IPS DF 4.7 (cell line): ENCODE data around the gene CCDC6.
"Not testable (repeated sequence)": the region's sequence is repeated elsewhere in the genome, so short reads cannot be mapped to it uniquely, and the experiment has no call there.

Experiments used
- DNase-seq: peaks from one replicate; pipeline ENCODE4 v3.0.0-alpha.2; 2013; ENCODE audit warnings: low spot score; ENCODE audit errors: extremely low read depth

Gene CCDC6

DNA sequence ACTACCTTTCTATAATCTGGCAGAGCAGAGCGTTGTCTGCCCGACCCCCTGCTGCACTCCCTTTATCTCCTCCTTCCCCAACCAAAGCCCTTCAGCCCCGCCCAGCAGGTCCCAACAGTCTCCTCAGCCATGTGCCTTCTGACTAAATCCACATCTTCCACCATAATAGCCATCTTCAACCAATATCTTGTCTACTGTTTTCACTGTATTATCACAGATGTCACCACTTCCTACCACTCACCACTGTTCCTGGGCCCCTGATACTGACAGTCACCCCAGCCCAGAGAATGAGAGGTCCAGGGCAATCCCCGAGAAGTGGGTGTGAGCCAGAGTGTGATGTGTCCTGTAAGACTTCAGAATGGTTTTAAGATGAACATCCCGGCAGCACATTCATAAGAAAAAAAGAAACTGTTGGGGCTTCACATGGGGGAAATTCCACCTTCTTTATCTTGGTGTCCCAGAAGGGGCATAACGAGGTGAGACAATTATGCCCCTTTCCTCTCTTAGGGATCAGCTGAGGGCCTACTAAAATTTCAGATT lies 25.3 kb downstream of the CCDC6 start:
- no peak for DNase-seq

DNA sequence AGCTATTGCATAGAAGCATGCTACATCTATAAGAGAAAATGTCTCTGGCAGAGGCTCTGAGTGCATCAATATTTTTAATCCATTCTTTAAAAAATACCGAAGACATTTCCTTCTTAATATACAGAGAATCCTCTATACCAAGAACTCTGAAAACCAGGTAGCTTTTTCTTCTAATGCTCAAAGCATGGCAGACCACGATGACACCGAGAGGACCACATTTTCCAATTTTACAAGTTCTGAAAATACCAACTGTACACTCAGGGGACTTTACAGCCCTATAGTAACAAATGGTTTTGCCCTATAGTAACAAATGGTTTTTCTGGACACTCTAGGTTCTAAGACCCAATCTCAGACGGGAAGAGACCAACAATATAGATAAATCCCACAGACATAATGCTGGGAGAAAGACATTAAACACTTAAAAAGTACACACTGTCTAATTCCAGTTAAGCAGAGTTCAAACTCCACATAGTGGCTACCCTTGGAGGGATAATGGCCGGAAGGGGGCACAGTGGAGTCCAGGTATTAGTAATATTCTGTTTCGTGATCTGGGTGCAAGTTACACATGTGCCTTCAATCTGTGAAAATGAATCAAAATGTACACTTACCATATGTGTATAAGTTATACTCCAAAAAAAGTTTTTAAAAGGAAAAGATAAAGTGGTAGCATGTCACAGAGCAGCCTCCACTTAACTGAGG lies 26.2 kb downstream of the CCDC6 start:
- DNase-seq: no peak

DNA sequence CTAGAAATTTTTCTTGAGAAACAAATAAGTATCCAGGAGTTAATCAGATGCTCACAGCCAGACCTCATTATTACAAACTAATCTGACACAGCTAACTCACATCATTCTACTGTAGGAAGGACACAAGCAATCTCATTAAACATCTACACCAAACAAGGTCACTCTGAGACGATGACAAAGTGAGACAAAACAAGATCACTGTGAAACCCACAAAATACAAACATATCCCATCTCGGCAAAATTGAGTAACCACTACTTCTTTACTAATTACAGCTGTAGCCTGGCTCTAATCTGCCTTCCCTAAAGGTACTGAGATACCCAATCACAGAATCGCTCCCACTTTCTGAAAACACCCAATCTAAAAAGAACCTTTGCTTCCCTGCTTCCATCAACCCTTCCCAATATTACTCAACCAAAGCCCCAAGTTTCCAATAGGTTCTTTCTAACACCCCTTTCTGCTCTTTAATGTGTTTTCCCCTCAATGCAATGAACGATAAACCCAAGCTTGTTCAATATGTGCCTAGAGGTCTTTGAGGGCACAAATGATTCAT lies 26.9 kb downstream of the CCDC6 start:
- no peak for DNase-seq

DNA sequence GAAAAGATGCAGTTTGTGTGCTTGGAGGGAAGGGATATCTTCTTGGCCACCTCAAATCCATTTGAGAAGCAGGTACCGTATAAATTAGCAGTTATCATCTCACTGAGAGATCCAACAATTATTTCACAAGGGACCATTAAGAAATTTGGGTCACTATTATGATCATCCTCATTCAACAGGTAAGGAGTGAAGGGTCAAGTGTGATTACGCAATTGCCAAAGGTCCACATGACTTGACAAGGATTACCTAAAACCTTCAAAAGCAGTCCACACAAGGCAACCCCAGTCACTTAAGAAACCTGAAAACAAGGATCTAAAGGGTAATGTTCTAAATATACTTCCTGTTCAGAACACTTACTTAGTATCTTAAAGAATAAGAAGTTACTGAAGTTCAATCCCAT lies 27.4 kb downstream of the CCDC6 start:
- no peak for DNase-seq

DNA sequence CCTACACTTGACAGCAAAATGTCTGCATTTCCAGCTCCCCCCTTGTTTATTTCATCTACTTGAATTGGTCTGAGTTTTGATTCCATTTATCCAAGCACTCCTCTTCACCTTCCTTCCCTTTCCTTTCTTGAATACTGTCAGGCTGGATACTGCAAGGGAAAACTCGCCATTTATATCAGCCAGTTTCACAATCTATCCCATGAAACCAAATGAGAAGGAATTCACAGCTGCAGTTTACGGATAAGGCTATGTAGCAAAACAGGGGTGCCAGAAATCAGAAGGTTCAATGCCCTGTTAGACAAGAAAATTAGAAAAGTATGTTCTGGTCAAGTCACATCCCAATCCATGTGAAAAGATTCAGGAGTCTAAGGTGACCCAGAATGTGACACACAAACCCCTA lies 28.1 kb downstream of the CCDC6 start:
- DNase-seq: no peak

DNA sequence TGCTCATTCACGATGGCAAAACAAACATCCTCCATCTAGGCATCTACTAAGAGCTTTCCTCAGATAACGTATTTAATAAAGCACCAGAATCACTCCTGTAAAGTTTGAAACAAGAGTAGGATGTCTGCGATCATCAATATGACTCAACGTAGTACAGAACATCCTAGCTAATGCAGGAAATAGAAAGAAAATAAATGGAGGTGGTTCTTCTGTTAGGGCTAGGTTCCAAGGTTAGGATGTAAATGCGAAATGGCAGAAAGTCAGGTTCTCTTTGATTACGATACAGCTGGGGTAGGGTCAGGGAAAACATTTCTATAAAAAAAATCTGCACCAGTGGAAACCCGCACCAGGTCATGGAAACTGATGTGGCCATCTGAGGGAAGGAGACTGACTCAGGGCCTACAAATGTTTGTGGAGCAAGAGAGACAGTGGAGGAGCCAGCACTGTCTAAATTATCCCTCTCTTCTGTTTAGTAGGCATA lies 29.1 kb downstream of the CCDC6 start:
- no peak for DNase-seq

DNA sequence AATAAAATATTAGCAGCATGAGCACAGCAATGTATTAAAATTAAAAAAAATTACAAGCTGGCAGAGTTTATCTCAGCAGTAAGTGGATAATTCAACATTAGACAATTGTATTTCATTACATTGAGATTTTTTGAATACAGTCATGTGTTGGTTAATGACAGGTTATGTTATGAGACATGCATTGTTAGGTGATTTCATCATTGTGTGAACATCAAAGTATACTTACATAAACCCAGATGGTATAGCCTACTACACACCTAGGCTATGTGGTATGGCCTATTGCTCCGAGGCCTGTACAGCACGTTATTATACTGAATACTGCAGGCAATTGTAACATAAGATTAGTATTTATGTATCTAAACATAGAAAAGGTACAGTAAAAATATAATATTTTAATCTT lies 29.7 kb downstream of the CCDC6 start:
- no peak for DNase-seq

DNA sequence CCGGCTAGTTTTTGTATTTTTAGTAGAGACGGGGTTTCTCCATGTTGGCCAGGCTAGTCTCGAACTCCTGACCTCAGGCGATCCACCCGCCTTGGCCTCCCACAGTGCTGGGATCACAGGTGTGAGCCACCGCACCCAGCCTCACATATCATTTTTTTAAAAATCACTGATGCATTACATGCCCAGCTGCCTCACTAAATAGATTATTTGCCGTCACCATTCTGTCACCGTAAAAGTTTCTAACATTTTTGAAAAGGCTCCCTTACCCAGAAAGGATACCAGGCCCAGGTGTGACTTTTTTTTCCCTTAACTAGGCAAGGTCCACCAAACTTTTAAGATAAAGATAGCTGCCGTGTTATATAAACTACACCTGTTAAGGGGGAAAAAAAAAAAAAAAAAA lies 30.1 kb downstream of the CCDC6 start:
- DNase-seq: not testable (repeated sequence)

DNA sequence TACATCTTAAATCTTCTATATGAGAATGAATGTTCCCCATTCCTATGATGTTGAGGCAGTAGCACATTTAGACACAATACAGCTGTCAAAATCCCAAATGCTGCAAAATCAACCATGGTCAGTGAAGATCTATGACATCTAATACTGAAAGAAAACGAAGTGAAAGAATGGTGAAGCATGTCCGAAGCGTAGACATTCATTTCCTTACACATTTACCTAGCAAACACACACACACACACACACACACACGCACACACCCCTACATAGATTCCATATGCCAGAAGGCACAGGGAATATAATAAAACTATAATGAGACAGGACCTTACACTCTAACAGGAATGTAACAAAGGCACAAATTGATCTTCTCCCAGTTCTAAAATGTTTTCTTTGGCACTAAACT lies 32.5 kb downstream of the CCDC6 start:
- no peak for DNase-seq

DNA sequence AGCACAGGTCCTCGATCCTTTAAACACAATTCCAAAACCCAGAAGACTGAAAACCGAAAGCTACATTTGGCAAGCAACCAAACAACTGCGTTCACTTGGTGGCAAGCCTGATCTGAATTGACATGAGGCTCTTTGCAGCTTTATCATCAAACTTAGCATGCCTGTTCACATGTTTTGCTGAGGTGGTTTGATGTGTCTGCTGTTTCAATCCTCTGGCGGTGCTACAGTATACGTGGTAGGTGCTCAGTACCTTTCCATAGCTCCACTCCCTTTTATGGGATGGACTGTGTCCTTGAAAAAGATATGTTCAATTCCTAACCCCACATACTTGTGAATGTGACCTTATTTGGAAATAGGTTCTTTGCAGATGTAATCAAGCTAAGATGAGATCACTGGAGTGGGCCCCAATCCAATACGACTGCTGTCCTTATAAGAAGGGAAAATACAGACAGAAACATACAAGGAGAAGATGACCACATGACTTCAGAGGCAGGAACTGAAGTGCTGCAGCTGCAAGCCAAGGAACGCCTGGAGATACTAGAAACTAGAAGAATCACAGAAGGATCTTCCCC lies 33.4 kb downstream of the CCDC6 start:
- no peak for DNase-seq

DNA sequence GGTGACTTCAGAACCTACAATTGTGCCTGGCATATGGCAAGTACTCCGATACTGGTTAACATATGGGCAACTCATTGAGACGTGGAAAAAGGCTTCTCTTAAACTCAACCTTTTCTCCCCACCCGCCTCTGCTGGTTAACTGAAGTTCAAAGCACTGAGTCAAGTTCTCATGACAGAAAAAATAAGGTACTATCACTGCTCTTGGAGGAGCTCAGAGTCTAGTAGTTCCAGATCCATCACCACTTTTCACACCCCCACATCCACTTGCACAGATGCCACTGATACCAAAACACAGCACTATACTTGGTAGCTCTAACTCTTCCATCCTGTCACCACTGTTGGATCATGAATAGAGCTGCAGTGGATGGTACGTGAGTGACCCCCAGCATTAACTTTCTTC lies 36.2 kb downstream of the CCDC6 start:
- no peak for DNase-seq

DNA sequence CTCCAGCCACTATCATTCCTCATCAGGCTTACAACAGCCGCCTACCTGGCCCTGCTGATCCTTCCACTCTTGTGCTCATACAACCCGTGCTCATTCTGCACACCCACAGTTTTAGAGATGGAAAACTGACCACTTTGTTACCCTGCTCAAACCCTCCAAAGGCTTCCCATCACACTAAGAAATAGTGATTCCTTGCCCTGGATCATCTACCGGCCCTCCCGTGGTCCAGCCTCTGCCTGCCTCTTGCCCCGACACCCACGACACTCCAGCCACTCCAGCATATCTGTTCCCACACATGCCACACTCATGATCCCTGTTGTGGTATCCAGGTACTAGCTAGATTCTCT lies 36.8 kb downstream of the CCDC6 start:
- DNase-seq: no peak

DNA sequence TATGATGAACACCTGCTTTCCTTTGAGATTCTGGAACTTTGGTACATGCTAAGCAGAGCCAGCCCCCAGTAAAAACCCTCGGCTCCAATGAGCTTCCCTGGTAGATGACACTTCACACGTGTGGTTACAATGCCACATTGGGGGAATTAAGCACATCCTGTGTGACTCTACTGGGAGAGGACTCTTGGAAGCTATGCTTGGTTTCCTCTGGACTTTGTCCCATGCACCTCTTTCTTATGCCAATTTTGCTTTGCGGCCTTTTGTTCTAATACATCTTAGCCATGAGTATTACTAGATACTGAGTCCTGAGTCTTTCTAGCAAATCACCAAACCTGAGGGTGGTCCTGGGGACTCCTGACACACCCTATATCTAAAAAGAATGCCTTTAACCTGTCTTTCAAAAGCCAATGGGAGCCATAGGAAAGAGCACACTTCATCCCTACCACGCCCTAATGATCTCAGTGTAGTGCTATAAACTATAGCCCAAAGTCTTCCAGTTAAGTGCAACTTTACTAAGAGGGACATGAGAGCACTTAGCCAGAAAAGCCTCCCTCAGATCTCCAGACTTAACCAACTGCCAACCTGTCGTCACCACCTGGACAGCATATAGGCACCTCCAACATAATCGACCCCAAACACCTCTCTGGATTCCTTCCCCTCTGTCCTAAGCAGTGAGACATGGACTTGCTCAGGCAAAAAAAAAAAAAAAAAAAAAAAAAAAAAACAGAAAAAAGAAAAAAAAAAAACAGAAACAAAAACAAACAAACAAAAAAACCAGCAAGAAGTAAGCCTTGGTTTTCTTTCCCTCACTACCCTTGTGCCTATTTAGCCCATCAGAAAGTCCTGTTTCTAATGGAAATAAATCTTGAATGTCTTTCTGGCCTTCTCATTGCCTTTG lies 37.4 kb downstream of the CCDC6 start:
- no peak for DNase-seq

DNA sequence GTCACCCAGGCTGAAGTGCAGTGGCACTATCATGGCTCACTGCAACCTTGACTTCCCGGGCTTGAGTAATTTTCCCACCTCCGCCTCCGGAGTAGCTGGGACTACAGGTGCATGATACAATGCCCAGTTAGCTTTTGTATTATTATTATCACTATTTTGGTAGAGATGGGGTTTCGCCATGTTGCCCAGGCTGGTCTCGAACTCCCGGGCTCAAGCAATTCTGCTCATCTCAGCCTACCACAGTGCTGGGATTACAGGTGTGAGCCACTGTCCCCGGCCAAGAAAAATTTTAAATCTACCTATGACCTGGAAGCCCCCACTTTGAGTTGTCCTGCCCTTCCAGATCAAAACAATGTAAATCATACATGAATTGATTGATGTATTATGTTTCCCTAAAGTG lies 38.8 kb downstream of the CCDC6 start:
- no peak for DNase-seq

DNA sequence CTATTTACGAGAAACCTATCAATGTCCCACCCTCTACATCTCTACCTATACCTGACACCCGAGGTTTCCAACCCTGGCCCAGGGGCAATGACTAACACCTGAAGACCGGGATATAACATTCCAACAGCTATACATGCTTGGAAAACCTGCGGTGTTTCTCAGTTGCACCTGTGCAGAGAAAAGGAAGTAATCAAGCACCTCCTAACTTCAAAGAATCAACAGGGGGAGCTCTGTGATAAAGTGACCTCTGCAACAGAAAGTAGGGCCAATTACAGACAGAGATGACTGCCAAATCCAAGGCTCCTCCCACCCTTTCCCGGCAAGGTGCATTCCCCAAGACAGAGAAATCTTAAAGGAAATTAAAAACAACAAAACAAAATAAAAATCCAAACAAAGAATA lies 41.3 kb downstream of the CCDC6 start:
- peak; percentile 19 for DNase-seq

DNA sequence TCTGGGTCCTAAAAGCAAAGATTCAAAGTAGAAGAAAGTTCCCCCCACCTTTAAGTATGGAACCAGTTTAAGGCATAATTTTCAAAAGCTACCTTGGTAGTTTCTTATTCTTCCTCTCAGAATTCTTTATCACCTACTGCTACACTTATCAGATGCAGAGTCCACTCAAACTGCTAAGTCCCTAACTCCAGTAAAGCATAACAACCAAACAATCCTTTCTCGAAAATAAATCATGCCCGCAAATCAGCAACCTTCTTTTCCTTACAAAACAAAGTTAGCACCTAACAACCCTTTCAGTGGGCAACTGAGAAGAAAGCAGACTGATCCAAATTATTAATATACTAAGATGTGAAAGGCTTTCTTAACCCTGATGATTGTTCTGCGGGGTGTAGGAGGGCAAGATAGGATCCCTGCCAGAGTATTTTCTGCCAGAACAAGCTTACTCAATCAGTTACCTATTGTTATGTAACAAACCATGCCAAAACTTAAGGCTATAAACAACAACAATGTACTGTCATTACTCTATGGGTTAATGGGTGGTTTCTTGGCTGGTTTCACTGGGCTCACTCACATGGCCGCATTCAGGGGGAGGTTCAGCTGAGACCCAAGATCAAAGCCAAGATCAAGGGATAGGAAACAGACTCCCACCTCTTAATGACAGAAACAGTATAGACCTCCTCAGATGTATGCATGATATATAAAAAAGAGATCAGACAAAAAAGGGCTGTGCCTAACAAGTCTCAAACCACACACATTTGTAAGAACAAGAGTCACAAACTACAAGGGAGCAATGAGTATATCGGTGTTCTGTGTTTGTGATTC lies 42.0 kb downstream of the CCDC6 start:
- DNase-seq: no peak

DNA sequence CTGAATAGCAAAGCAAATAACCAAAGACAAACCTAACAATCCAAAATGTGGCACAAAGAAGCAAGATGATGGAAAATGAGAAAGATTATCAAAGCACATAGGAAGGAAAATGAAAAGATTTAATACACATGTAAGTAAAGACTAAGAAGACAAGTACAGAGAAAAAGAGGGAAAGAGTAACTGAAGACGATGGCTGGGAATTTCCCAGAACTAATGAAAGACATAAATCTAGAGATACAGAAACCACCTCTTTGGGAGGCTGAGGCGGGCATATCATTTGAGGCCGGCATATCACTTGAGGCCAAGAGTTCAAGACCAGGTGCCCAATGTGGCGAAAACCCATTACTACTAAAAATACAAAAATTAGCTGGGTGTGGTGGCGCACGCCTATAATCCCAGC lies 46.8 kb downstream of the CCDC6 start:
- DNase-seq: no peak

DNA sequence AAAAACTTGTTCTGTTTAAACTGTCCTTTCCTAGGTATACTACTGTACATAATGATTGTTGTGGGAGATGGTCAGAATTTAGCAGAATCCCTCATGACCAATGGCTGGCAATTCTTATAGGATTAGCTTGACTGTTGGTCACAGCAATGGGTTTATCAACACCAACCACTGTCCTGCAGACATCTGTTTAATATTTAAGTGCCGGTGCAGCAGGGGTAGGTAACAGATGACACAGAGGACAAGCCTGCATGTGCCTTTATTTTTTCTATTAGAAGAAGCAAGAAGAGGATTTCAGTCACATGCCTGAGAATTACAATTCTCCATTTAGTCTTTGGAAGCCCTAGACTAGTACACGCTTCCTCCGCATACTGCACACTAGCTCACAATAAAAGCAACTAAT lies 48.4 kb downstream of the CCDC6 start:
- no peak for DNase-seq

DNA sequence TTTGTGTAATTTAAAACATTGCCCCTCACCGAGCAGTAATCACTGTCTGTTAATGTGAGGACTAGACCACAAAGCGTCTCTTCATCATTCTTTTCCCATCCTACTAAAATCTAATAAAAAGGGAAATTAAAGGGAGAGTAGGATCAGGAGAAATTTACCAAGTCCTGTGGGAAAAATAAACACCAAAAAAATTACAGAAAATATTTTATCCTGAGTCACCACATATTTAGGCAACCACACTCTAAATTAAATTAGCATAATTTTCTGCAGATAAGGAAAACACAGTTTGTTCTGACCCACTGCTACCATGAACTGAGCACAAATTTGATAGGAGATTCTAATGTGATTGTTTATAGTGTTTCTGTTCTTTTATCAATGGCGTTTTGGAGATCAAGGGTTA lies 49.3 kb downstream of the CCDC6 start:
- no peak for DNase-seq

DNA sequence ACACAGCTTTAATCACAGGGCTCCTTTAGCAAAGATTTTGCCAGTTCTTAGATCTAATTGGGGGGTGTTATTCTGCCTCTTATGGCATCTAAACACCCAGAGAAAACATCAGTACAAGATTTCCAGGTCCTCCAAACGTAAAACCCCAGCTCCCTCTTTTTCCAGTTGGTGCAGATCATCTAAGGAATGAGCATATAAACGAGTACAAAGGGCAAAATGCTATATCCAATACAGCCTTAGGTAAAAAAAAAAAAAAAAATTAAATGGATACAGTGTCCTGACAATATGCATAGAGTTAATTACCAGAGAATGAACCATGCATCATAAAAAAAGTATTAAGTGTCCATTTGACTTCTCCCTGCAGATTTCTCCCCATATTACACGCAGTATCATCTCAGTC lies 50.3 kb downstream of the CCDC6 start:
- no peak for DNase-seq

DNA sequence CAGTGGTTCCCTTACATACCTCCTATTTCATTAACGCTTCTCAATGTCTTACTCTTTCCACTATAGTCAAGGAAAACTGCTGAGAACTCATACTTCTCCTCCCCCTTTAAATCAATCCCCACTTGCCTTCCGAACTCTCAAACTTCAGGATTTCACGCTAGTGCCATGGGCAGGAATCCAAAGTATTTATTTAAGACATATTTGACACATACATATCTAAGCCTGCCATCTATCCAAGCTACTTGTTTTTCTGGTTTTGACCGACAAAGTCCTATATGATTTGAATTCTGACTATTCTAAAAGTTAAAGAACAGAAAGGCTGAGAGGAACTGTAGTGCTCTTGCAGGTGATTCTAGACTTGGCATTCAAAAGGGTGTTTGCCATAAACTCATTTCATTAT lies 51.8 kb downstream of the CCDC6 start:
- DNase-seq: no peak
